ENCODE data around the gene MST1R. TPM values are rescaled to one million over a fixed set of nuclear protein-coding genes. Genes with fewer than 3 reads are reported as not detected.

Gene MST1R
- total and polyA plus RNA-seq, 2 experiments from 2014 or later, result 0.32 to 0.35 TPM

- no peaks in the 10 kb centered on the region for H3K9me2 ChIP-seq (ENCODE audit: insufficient read depth)
- no peaks in the 10 kb centered on the region for H3K27me3 ChIP-seq (replicated peaks; ENCODE audit: insufficient read depth)
- no peaks in the 10 kb centered on the region for H3K36me3 ChIP-seq (ENCODE audit: low read depth)
- TF ChIP-seq EZH2 (IDR thresholded peaks at IDR 0.05; ENCODE audit: insufficient read depth, poor library complexity, severe bottlenecking) (no peak), EZH2phosphoT487 (IDR thresholded peaks at IDR 0.05; ENCODE audit: insufficient read depth, low read depth) (no peak)
- no peak overlapping the region for H3K9ac ChIP-seq
- H3K9me3 ChIP-seq (ENCODE audit: low read depth), result no peaks in the 10 kb centered on the region
- H3K27ac ChIP-seq, result no peak overlapping the region
- no peak overlapping the region for H2AFZ ChIP-seq
- peaks cover 13% of the 10 kb centered on the region for H3K4me1 ChIP-seq (ENCODE audit: insufficient read depth)
- H3K79me2 ChIP-seq (ENCODE audit: insufficient read depth), result no peaks in the 10 kb centered on the region
- no peak for DNase-seq
- in situ Hi-C loops (cut with MboI), result no loop called here
- no peak overlapping the region for H3K4me3 ChIP-seq
- H3K4me2 ChIP-seq (ENCODE audit: unreplicated experiment), result no peak overlapping the region
- H3F3A ChIP-seq (ENCODE audit: insufficient read depth), result no peaks in the 10 kb centered on the region
- no peaks in the 10 kb centered on the region for H4K20me1 ChIP-seq (ENCODE audit: insufficient read depth)
- 58 to 61% methylated on average over 6 of the region's 6 CpGs for WGBS, 2 experiments (ENCODE audit: low coverage in 1 of 2, low lambda C conversion rate in 2 of 2, missing lambda C conversion rate in 2 of 2)
These were observed 4.7 kb downstream of the MST1R start for GRCh38 chr3:49898991-49899390.

- no peak overlapping the region for H3K4me2 ChIP-seq (ENCODE audit: unreplicated experiment)
- H3K9ac ChIP-seq, result no peak overlapping the region
- H3K36me3 ChIP-seq (ENCODE audit: low read depth), result no peaks in the 10 kb centered on the region
- no peaks in the 10 kb centered on the region for H3K79me2 ChIP-seq (ENCODE audit: insufficient read depth)
- no peaks in the 10 kb centered on the region for H3F3A ChIP-seq (ENCODE audit: insufficient read depth)
- no peak for DNase-seq
- peaks cover 10% of the 10 kb centered on the region for H3K4me1 ChIP-seq (ENCODE audit: insufficient read depth)
- no peak overlapping the region for H3K4me3 ChIP-seq
- no peaks in the 10 kb centered on the region for H3K9me2 ChIP-seq (ENCODE audit: insufficient read depth)
- no peaks in the 10 kb centered on the region for H3K9me3 ChIP-seq (ENCODE audit: low read depth)
- in situ Hi-C loops (cut with MboI), result no loop called here
- H2AFZ ChIP-seq, result no peak overlapping the region
- H3K27me3 ChIP-seq (replicated peaks; ENCODE audit: insufficient read depth), result no peaks in the 10 kb centered on the region
- TF ChIP-seq EZH2phosphoT487 (IDR thresholded peaks at IDR 0.05; ENCODE audit: insufficient read depth, low read depth) (no peak), EZH2 (IDR thresholded peaks at IDR 0.05; ENCODE audit: insufficient read depth, poor library complexity, severe bottlenecking) (no peak)
- no peaks in the 10 kb centered on the region for H4K20me1 ChIP-seq (ENCODE audit: insufficient read depth)
- H3K27ac ChIP-seq, result no peak overlapping the region
- WGBS, 2 experiments (ENCODE audit: low coverage in 1 of 2, low lambda C conversion rate in 2 of 2, missing lambda C conversion rate in 2 of 2), result 61 to 68% methylated on average over 5 of the region's 5 CpGs
These were observed 7.3 kb downstream of the MST1R start for GRCh38 chr3:49896345-49896744.

GRCh38 chr3:49895791-49896190, 7.9 kb downstream of the MST1R start:
- Histone ChIP-seq H3K4me1 (ENCODE audit: insufficient read depth) (peaks cover 5% of the 10 kb centered on the region), H3K27me3 (replicated peaks; ENCODE audit: insufficient read depth) (no peaks in the 10 kb centered on the region), H2AFZ (no peak overlapping the region), H3K9ac (no peak overlapping the region), H3K4me3 (no peak overlapping the region), H3K9me2 (ENCODE audit: insufficient read depth) (no peaks in the 10 kb centered on the region), H3K4me2 (ENCODE audit: unreplicated experiment) (no peak overlapping the region), H3K36me3 (ENCODE audit: low read depth) (no peaks in the 10 kb centered on the region), H3K79me2 (ENCODE audit: insufficient read depth) (no peaks in the 10 kb centered on the region), H3K27ac (no peak overlapping the region), H3F3A (ENCODE audit: insufficient read depth) (no peaks in the 10 kb centered on the region), H4K20me1 (ENCODE audit: insufficient read depth) (no peaks in the 10 kb centered on the region), H3K9me3 (ENCODE audit: low read depth) (no peaks in the 10 kb centered on the region)
- DNase-seq, result no peak
- in situ Hi-C loops (cut with MboI), result no loop called here
- WGBS, 2 experiments (ENCODE audit: low coverage in 1 of 2, low lambda C conversion rate in 2 of 2, missing lambda C conversion rate in 2 of 2), result 71 to 82% methylated on average over 9 of the region's 9 CpGs
- no peak for TF ChIP-seq EZH2phosphoT487 (IDR thresholded peaks at IDR 0.05; ENCODE audit: insufficient read depth, low read depth)
- TF ChIP-seq EZH2 (IDR thresholded peaks at IDR 0.05; ENCODE audit: insufficient read depth, poor library complexity, severe bottlenecking), result no peak

- no peaks in the 10 kb centered on the region for H3K79me2 ChIP-seq (ENCODE audit: insufficient read depth)
- TF ChIP-seq EZH2 (IDR thresholded peaks at IDR 0.05; ENCODE audit: insufficient read depth, poor library complexity, severe bottlenecking) (no peak), EZH2phosphoT487 (IDR thresholded peaks at IDR 0.05; ENCODE audit: insufficient read depth, low read depth) (no peak)
- no peaks in the 10 kb centered on the region for H3F3A ChIP-seq (ENCODE audit: insufficient read depth)
- H3K27me3 ChIP-seq (replicated peaks; ENCODE audit: insufficient read depth), result no peaks in the 10 kb centered on the region
- no peak overlapping the region for H3K4me2 ChIP-seq (ENCODE audit: unreplicated experiment)
- no peak overlapping the region for H3K27ac ChIP-seq
- H3K9ac ChIP-seq, result no peak overlapping the region
- no peaks in the 10 kb centered on the region for H3K9me3 ChIP-seq (ENCODE audit: low read depth)
- WGBS, 2 experiments (ENCODE audit: low coverage in 1 of 2, low lambda C conversion rate in 2 of 2, missing lambda C conversion rate in 2 of 2), result 46 to 50% methylated on average over 10 of the region's 10 CpGs
- no peak overlapping the region for H3K4me3 ChIP-seq
- no peaks in the 10 kb centered on the region for H3K36me3 ChIP-seq (ENCODE audit: low read depth)
- H4K20me1 ChIP-seq (ENCODE audit: insufficient read depth), result no peaks in the 10 kb centered on the region
- H2AFZ ChIP-seq, result no peak overlapping the region
- no peak for DNase-seq
- no peaks in the 10 kb centered on the region for H3K9me2 ChIP-seq (ENCODE audit: insufficient read depth)
- no peaks in the 10 kb centered on the region for H3K4me1 ChIP-seq (ENCODE audit: insufficient read depth)
- in situ Hi-C loops (cut with MboI), result no loop called here
These were observed 14.4 kb downstream of the MST1R start for GRCh38 chr3:49889296-49889695.

DNA sequence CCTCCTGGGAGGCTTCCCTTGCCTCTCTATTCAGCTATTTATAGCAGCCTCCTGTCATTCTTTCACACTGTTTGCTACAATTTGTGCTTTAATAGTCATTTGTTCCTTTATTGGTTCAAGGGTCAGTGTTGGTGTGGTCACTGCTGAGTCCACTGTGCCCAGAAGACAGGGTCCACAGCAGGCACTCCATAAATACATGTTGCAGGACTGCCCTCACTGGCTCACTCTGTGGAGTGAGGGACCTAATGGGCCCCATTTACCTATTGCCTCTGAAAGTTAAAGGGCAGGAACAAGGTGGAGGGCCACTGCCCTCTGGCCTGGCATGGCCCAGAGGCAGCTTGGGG, 16.8 kb downstream of the MST1R start:
- in situ Hi-C loops (cut with MboI), result no loop called here
- Histone ChIP-seq H2AFZ (no peak overlapping the region), H3K79me2 (ENCODE audit: insufficient read depth) (no peaks in the 10 kb centered on the region), H3K27ac (no peak overlapping the region), H3K27me3 (replicated peaks; ENCODE audit: insufficient read depth) (peaks cover 5% of the 10 kb centered on the region), H3K4me2 (ENCODE audit: unreplicated experiment) (no peak overlapping the region), H3K36me3 (ENCODE audit: low read depth) (no peaks in the 10 kb centered on the region), H3K9me3 (ENCODE audit: low read depth) (no peaks in the 10 kb centered on the region), H4K20me1 (ENCODE audit: insufficient read depth) (no peaks in the 10 kb centered on the region), H3K4me1 (ENCODE audit: insufficient read depth) (no peaks in the 10 kb centered on the region), H3K9ac (no peak overlapping the region), H3K9me2 (ENCODE audit: insufficient read depth) (no peaks in the 10 kb centered on the region), H3K4me3 (no peak overlapping the region), H3F3A (ENCODE audit: insufficient read depth) (no peaks in the 10 kb centered on the region)
- no peak for TF ChIP-seq EZH2 (IDR thresholded peaks at IDR 0.05; ENCODE audit: insufficient read depth, poor library complexity, severe bottlenecking)
- no peak for DNase-seq
